H9 (cell line): ENCODE data around the gene PDE3A. TPM values are rescaled to one million over a fixed set of nuclear protein-coding genes. Genes with fewer than 3 reads are reported as not detected.
"Not testable (repeated sequence)": the region's sequence is repeated elsewhere in the genome, so short reads cannot be mapped to it uniquely, and the experiment has no call there.

ENCODE experiments used
- DNase-seq: peaks from one replicate; pipeline ENCODE4 v3.0.0-alpha.2; 2017
- H2AFZ ChIP-seq: one replicate; pipeline ENCODE4 v1.6.1; 2013; ENCODE audit warnings: mild to moderate bottlenecking, low read length, control low read depth, moderate library complexity
- H2AK5ac ChIP-seq: 2 replicates; pipeline ENCODE4 v1.6.1; 2013; ENCODE audit warnings: low read length, control low read depth, mixed read lengths; ENCODE audit not compliant: insufficient read length
- H2BK120ac ChIP-seq: one replicate; pipeline ENCODE4 v1.6.1; 2013; ENCODE audit warnings: low read depth, mild to moderate bottlenecking, low read length, control low read depth, inconsistent platforms; ENCODE audit not compliant: poor library complexity, severe bottlenecking
- H2BK12ac ChIP-seq: 2 replicates; pipeline ENCODE4 v1.6.1; 2013; ENCODE audit warnings: low read length, control low read depth, mixed read lengths, low read depth; ENCODE audit not compliant: insufficient read length
- H2BK15ac ChIP-seq: 2 replicates; pipeline ENCODE4 v1.6.1; 2013; ENCODE audit warnings: low read depth, low read length, control low read depth
- H2BK20ac ChIP-seq: one replicate; pipeline ENCODE4 v1.6.1; 2013; ENCODE audit warnings: low read depth, mild to moderate bottlenecking, low read length, control low read depth, inconsistent platforms; ENCODE audit not compliant: poor library complexity, severe bottlenecking
- H2BK5ac ChIP-seq: 2 replicates; pipeline ENCODE4 v1.6.1; 2013; ENCODE audit warnings: low read length, control low read depth, mixed read lengths; ENCODE audit not compliant: insufficient read length
- H3K14ac ChIP-seq: 2 replicates; pipeline ENCODE4 v1.6.1; 2013; ENCODE audit warnings: low read length, control low read depth; ENCODE audit not compliant: insufficient read depth
- H3K18ac ChIP-seq: 2 replicates; pipeline ENCODE4 v1.6.1; 2013; ENCODE audit warnings: low read depth, mild to moderate bottlenecking, mixed read lengths, low read length, control low read depth; ENCODE audit not compliant: insufficient read length
- H3K23ac ChIP-seq: 2 replicates; pipeline ENCODE4 v1.6.1; 2013; ENCODE audit warnings: low read length, control low read depth, mixed read lengths, low read depth; ENCODE audit not compliant: insufficient read length
- H3K23me2 ChIP-seq: 2 replicates; pipeline ENCODE4 v1.6.1; 2013; ENCODE audit warnings: low read depth, mild to moderate bottlenecking, mixed read lengths, low read length, control low read depth; ENCODE audit not compliant: insufficient read length, poor library complexity, severe bottlenecking
- H3K27ac ChIP-seq: 2 replicates; pipeline ENCODE4 v1.5.1; 2013; ENCODE audit warnings: low read length, control low read depth, mixed read lengths, low read depth; ENCODE audit not compliant: insufficient read length
- H3K27me3 ChIP-seq: 2 replicates; pipeline ENCODE4 v1.6.1; 2013; ENCODE audit warnings: low read length, control low read depth, inconsistent platforms; ENCODE audit not compliant: insufficient read depth
- H3K4ac ChIP-seq: 2 replicates; pipeline ENCODE4 v1.6.1; 2013; ENCODE audit warnings: low read depth, mild to moderate bottlenecking, control low read depth, inconsistent platforms, low read length, moderate library complexity
- H3K4me1 ChIP-seq: 2 replicates; pipeline ENCODE4 v1.6.1; 2013; ENCODE audit warnings: low read length, control low read depth, inconsistent platforms; ENCODE audit not compliant: insufficient read depth
- H3K4me2 ChIP-seq: 2 replicates; pipeline ENCODE4 v1.6.1; 2013; ENCODE audit warnings: low read length, control low read depth, mixed read lengths; ENCODE audit not compliant: insufficient read length, insufficient read depth
- H3K56ac ChIP-seq: 2 replicates; pipeline ENCODE4 v1.6.1; 2013; ENCODE audit warnings: low read depth, mild to moderate bottlenecking, mixed read lengths, low read length, control low read depth; ENCODE audit not compliant: insufficient read length
- H3K79me1 ChIP-seq: 2 replicates; pipeline ENCODE4 v1.6.1; 2013; ENCODE audit warnings: low read depth, mild to moderate bottlenecking, moderate library complexity, low read length, control low read depth, inconsistent platforms; ENCODE audit not compliant: insufficient read depth, poor library complexity, severe bottlenecking
- H3K79me2 ChIP-seq: 2 replicates; pipeline ENCODE4 v1.6.1; 2013; ENCODE audit warnings: low read length, control low read depth, inconsistent platforms; ENCODE audit not compliant: insufficient read depth
- H3K9ac ChIP-seq: 2 replicates; pipeline ENCODE4 v1.6.1; 2013; ENCODE audit warnings: low read length, control low read depth, mixed read lengths; ENCODE audit not compliant: insufficient read length; ENCODE audit errors: extremely low read depth
- H3K9me3 ChIP-seq: one replicate; pipeline ENCODE4 v1.6.1; 2013; ENCODE audit warnings: low read depth, low read length, inconsistent platforms; ENCODE audit not compliant: control insufficient read depth
- H3T11ph ChIP-seq: one replicate; pipeline ENCODE4 v1.6.1; 2013; ENCODE audit warnings: mild to moderate bottlenecking, low read length, control low read depth, inconsistent platforms
- H4K20me1 ChIP-seq: one replicate; pipeline ENCODE4 v1.6.1; 2013; ENCODE audit not compliant: control insufficient read depth, insufficient read length, insufficient read depth
- H4K5ac ChIP-seq: 2 replicates; pipeline ENCODE4 v1.6.1; 2013; ENCODE audit warnings: low read depth, mild to moderate bottlenecking, mixed read lengths, low read length, control low read depth; ENCODE audit not compliant: insufficient read length
- H4K8ac ChIP-seq: replicated peaks from 2 replicates; pipeline ENCODE4 v1.6.1; 2013; ENCODE audit warnings: low read length, control low read depth, mixed read lengths, low read depth; ENCODE audit not compliant: insufficient read length
- H4K91ac ChIP-seq: 2 replicates; pipeline ENCODE4 v1.6.1; 2013; ENCODE audit warnings: low read depth, mild to moderate bottlenecking, moderate library complexity, mixed read lengths, low read length, control low read depth; ENCODE audit not compliant: insufficient read length
- H3K27ac Mint-ChIP-seq, 3 experiments: 2 replicates in 2 of 3; 3 replicates in 1 of 3; pipeline ENCODE4 v1.8.0; 2020 to 2021; ENCODE audit warnings: mixed read lengths in 3 of 3, mild to moderate bottlenecking in 1 of 3, moderate library complexity in 1 of 3
- H3K27me3 Mint-ChIP-seq: 2 replicates; pipeline ENCODE4 v1.8.0; 2021; ENCODE audit warnings: low read depth, mild to moderate bottlenecking, moderate library complexity, mixed read lengths
- H3K36me3 Mint-ChIP-seq, 3 experiments: 2 replicates in 2 of 3; 3 replicates in 1 of 3; pipeline ENCODE4 v1.8.0; 2020 to 2021; ENCODE audit warnings: low read depth in 3 of 3, mixed read lengths in 3 of 3; ENCODE audit not compliant: insufficient read depth in 1 of 3
- H3K4me1 Mint-ChIP-seq, 2 experiments: 2 replicates each; pipeline ENCODE4 v1.8.0; 2020; ENCODE audit warnings: mixed read lengths in 2 of 2
- H3K4me3 Mint-ChIP-seq, 2 experiments: 2 replicates in 1 of 2; 3 replicates in 1 of 2; pipeline ENCODE4 v1.8.0; 2020 to 2021; ENCODE audit warnings: mild to moderate bottlenecking in 2 of 2, mixed read lengths in 2 of 2, moderate library complexity in 1 of 2
- H3K9me3 Mint-ChIP-seq, 2 experiments: 2 replicates in 1 of 2; 3 replicates in 1 of 2; pipeline ENCODE4 v1.8.0; 2020; ENCODE audit warnings: mild to moderate bottlenecking in 2 of 2, mixed read lengths in 2 of 2, moderate library complexity in 1 of 2
- CTCF ChIP-seq: fragments of 200-600 bp; sonication (generic); conservative IDR thresholded peaks from 3 replicates; pipeline ENCODE4 v1.8.0; 2021; ENCODE audit warnings: antibody characterized with exemption, mild to moderate bottlenecking
- WGBS: extraction: QIAGEN DNeasy Blood & Tissue Kit; methylation state at CpG from one replicate; pipeline ENCODE4 v1.1.7; 2013; ENCODE audit warnings: missing lambda C conversion rate, low lambda C conversion rate, mixed read lengths; ENCODE audit not compliant: insufficient read length; ENCODE audit errors: extremely low coverage; 5-methylcytosine and 5-hydroxymethylcytosine counted together
- total RNA-seq: library from RNA; stranded (reverse); gene quantifications from 2 replicates; pipeline ENCODE4 v1.2.1, GENCODE V29; 2021

PDE3A gene
- total RNA-seq, 1 experiment from 2014 or later = 3.0 TPM

DNA sequence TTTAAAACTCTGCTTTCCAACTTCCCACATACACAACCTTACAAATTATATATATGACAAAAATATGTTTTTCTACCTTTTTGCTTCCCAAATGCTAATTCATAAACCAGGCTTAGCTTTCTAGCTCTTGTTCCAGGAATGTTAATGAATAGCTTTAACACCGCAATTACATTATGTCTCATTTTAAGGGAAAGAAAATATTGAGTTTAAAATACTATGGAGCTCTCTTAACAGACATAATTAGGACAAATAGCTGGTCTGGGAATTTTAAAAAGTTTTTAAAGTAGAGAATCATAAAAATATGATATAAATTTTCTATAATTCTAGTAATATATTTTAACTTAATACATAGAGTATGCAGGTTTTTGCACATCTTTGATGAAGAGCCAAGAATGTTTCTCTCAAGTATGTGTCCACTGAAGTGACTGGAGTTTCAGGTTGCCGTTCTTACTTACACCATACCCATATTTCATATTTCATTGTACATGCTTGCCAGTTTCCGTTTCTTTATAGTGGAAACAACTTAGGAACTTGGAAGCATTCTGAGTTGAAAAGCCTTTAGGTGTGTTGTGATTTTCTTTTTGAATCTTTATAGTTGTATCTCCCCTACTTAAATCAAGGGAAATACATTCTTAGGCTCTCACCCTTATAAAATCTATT, 236.2 kb downstream of the PDE3A start:
- H3K4me3 Mint-ChIP-seq = no peak overlapping the region
- no peak overlapping the region for H3K27ac Mint-ChIP-seq
- H2AK5ac ChIP-seq = no peak overlapping the region

GRCh38 chr12:20615020-20615419, 246.7 kb downstream of the PDE3A start:
- not testable (repeated sequence) for H3K23ac ChIP-seq, H2BK12ac ChIP-seq, H3K9ac ChIP-seq, H3K4me2 ChIP-seq, H3K14ac ChIP-seq, H3K27ac ChIP-seq, H2AFZ ChIP-seq, H3K9me3 Mint-ChIP-seq, H3K4me3 Mint-ChIP-seq, H3K23me2 ChIP-seq, DNase-seq, H3K79me1 ChIP-seq, H2AK5ac ChIP-seq, H3T11ph ChIP-seq, H2BK20ac ChIP-seq, H2BK120ac ChIP-seq, H3K18ac ChIP-seq, H3K27me3 ChIP-seq, H3K9me3 ChIP-seq, H3K56ac ChIP-seq, H3K4ac ChIP-seq, H3K4me1 ChIP-seq, H4K8ac ChIP-seq, H3K27me3 Mint-ChIP-seq, H2BK15ac ChIP-seq, H4K20me1 ChIP-seq, H3K36me3 Mint-ChIP-seq, H3K27ac Mint-ChIP-seq, H4K91ac ChIP-seq, H3K79me2 ChIP-seq, H3K4me1 Mint-ChIP-seq, H2BK5ac ChIP-seq, H4K5ac ChIP-seq
- WGBS = no CpG with 5 or more reads among the region's 8 CpGs

More for the DNA sequence above, 236.2 kb downstream of the PDE3A start:
- Mint-ChIP-seq H3K4me1 (peaks cover 4 to 6% of the 10 kb centered on the region in 2 experiments; a peak in 3 of 4 replicates), H3K36me3 (no peaks in the 10 kb centered on the region), H3K27me3 (no peaks in the 10 kb centered on the region), H3K9me3 (no peaks in the 10 kb centered on the region)
- Histone ChIP-seq H3K4me1 (no peaks in the 10 kb centered on the region), H3K9me3 (no peaks in the 10 kb centered on the region), H2AFZ (no peak overlapping the region), H2BK5ac (no peak overlapping the region), H4K20me1 (no peaks in the 10 kb centered on the region), H2BK120ac (no peak overlapping the region), H2BK20ac (no peak overlapping the region), H3K4me2 (no peak overlapping the region), H3K56ac (no peak overlapping the region), H3K23me2 (no peaks in the 10 kb centered on the region), H3K79me2 (no peaks in the 10 kb centered on the region), H3K18ac (no peak overlapping the region), H4K91ac (no peak overlapping the region), H3K9ac (no peak overlapping the region), H2BK12ac (no peak overlapping the region), H3K27me3 (no peaks in the 10 kb centered on the region), H3K27ac (no peak overlapping the region), H3K79me1 (no peaks in the 10 kb centered on the region), H2BK15ac (no peak overlapping the region), H3K23ac (no peak overlapping the region), H3K4ac (no peak overlapping the region), H3T11ph (no peak overlapping the region), H4K8ac (no peak overlapping the region), H4K5ac (no peak overlapping the region), H3K14ac (no peak overlapping the region)
- no peak for TF ChIP-seq CTCF
- no peak for DNase-seq
- WGBS = no CpG with 5 or more reads among the region's 3 CpGs
